Embryonic facial prominence (tissue), 1 donor: Measurements from ENCODE around the gene ZMYND11.
"Not testable (repeated sequence)": the region's sequence is repeated elsewhere in the genome, so short reads cannot be mapped to it uniquely, and the experiment has no call there.

Experiments
- DNase-seq: peaks from one replicate; pipeline ENCODE4 v3.0.0-alpha.2; 2016; ENCODE audit errors: extremely low spot score

Gene ZMYND11

DNA sequence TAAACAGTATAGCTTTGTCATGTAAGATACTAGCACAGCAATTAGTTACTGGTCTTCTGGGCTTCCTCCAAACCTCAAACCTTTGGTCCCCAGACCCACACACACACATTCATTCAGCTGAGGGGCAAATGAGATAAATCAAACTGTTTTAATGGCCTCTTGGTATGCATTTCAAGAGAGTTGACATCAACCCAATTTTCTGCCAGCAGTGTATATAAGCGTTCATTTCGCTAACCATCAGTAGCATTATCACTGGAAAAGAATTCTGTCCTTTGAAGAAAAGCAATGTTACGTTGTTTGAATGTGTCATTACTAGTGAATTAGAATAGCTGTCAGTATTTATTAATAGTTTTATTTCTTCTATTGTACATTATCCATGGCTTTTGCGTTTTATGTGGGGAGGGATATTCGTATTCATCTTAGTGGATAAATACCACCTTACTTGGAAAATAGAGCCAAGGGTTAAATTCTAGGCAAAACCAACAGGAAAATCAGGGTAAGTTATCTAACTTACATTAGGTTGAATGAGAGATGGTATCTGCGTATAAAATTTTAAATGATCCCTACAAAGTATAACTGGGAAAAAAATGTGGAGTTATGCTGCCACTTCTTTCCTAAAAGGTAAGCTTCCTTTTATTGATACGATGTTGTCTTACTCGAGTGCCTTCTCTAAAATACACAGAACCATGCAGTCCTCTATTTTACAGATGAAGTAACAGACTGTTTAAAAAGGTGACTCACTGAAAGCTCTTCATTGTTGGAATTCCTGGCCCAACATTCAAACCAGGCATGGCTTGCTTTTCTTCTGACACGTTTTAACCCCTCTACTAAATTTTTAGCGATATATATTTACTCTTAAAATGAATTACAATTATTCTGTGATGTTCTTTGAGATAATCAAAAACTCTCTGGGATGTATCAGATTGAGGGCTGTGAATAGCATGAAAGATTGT is 2.0 kb upstream of the ZMYND11 start:
- no peak for DNase-seq

- no peak for DNase-seq
These were observed 766 bp upstream of the ZMYND11 start for GRCh38 chr10:134247-135131.

DNA sequence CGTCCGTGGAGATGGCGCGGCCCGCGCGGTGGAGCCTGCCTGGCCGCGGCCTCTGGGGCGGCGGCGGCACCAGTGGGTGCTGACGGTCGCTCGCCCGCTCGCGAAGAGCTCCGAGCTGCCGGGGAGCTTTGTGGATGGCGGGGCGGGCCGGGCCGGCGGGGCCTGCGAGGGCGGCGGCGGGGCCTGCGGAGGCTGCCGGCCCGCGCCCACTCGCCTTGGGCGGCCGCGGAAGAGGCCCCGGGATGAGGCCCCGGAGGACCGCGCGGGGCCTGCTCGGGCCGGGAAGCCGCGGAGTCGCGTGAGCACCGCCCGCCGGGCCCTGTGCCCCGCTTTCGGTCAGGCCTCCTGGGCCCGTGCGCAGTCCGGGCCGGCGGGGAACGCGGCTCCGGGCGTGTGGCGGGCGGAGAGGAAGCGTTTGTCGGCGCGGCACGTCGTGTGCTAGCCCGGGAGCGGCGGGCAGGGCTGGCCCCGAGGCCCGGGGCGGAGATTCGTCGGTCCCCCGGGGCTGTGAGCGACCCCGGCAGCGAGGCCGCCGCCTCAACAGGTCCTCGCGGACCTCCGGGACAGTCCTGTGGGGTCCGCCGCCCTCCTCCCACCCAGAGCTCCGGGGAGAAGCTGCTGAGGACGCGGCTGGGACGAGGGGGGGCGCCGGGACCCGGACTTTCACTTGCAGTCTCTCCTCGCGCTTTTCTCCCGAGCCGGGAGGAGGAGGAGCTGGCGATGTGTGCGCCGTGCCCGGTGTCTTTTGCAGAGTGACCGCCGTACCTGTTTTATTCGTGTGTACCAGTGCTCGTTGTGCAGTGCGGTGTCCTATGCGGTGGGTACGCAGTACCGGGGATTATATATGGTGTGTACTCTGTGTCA is 578 bp downstream of the ZMYND11 start:
- no peak for DNase-seq

GRCh38 chr10:136465-136762 is 1.2 kb downstream of the ZMYND11 start:
- DNase-seq = no peak

GRCh38 chr10:137031-137430 is 1.8 kb downstream of the ZMYND11 start:
- DNase-seq = no peak

GRCh38 chr10:137606-138005 is 2.4 kb downstream of the ZMYND11 start:
- no peak for DNase-seq

GRCh38 chr10:142371-142770 is 7.1 kb downstream of the ZMYND11 start:
- no peak for DNase-seq

- DNase-seq = no peak
These were observed 17.7 kb downstream of the ZMYND11 start for GRCh38 chr10:152915-153314.

DNA sequence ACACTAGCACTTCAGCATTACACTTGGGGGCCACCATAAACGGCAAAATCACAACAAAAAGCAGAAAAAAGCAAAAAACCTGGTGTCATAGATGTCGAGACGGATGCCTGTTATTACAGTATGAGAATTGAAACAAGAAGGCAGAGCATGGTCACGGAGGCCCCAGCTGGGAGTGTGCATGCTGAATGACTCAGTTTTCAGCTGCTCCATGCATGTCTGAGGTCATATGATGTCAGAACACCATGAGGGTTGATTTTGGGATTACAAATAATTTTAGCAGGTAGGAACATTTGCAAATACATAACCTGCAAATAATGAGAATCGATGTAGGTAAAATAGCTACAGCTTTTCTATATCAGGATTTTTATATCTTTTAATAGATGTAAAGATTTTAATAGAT is 19.1 kb downstream of the ZMYND11 start:
- no peak for DNase-seq

DNA sequence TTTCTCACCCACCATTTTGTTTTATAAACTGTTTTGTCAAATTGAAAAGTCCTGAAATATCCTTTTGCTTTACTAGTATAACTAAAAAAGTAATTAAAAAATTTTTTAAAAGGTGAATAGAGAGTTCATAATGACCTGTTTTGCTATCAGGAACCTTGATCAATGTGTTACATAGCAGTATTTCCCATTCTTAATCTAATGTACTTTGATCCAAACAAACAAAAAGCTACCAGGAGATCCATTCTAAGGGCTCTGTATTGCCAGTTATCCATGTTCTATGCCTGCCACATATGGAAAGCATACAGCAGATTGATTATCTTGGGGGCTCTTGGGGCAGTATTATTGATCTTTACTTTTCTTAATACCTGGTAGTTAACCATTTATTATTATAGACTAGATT is 32.1 kb downstream of the ZMYND11 start:
- DNase-seq = no peak

- no peak for DNase-seq
These were observed 38.5 kb downstream of the ZMYND11 start for GRCh38 chr10:173741-174140.

- no peak for DNase-seq
These were observed 41.4 kb downstream of the ZMYND11 start for GRCh38 chr10:176677-177076.

DNA sequence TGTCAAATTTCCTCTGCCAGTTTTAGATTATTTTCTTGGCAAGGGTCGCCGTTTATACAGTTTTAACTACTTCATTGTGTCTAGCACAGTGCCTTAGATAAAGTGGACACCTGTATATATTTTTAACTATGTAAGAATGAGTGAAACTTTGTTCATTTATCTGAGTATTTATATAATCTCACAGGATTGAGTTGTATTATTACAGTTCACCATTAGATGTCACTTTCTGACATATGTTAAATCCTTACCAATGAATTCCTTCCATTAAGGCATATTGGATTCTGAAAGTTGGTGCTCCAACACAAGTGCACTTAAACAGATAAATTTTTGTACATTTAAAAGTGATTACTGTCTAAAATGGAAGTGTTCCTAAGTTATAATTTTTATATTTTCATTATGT is 43.0 kb downstream of the ZMYND11 start:
- peak; percentile 48 for DNase-seq

DNA sequence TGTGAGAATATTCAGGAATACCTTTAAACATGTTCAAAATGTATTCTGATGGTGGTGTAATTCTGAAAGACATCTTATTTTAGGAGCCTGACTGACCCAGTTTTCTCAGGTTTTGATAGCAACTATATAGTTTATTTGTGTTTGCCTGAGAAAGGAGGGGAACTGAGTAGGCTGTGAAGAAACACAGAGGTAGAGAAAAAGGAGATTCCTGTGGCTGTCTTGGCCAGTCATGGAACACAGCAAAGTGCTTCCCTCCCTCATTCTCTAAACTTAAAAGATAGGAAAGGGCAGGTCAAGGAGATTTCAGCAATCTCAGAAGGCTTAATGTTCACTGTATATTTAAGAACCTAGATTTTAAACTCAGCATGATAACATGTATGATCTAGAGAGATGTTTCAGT is 43.5 kb downstream of the ZMYND11 start:
- DNase-seq = no peak

GRCh38 chr10:182441-183201 is 47.4 kb downstream of the ZMYND11 start:
- no peak for DNase-seq

GRCh38 chr10:184174-184573 is 48.9 kb downstream of the ZMYND11 start:
- no peak for DNase-seq

GRCh38 chr10:184911-185310 is 49.7 kb downstream of the ZMYND11 start:
- no peak for DNase-seq

DNA sequence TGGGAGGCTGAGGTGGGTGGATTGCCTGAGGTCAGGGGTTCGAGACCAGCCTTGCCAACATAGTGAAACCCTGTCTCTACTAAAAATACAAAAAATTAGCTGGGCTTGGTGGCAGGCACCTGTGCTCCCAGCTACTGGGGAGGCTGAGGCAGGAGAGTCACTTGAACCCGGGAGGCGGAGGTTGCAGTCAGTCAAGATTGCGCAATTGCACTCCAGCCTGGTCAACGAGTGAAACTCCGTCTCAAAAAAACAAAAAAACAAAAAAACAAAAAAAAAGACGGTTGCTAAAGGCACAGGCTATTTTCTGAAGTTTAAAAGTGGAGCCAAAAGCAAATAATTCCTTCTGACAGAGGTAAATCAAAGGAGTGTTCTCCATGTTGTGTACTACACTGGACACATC is 50.3 kb downstream of the ZMYND11 start:
- DNase-seq = not testable (repeated sequence)

- no peak for DNase-seq
These were observed 51.7 kb downstream of the ZMYND11 start for GRCh38 chr10:186911-187310.

- DNase-seq = no peak
These were observed 53.3 kb downstream of the ZMYND11 start for GRCh38 chr10:188546-188945.

- no peak for DNase-seq
These were observed 55.0 kb downstream of the ZMYND11 start for GRCh38 chr10:190216-190615.
